ENCODE measurements around the gene PON1.

The PON1 gene

GRCh38 chr7:95298091-95298490 is 26.2 kb downstream of the PON1 start:
- no peak for TF ChIP-seq ZNF274 (IDR thresholded peaks at IDR 0.05; ENCODE audit: low read depth, low read length)
- no peak overlapping the region for H3K4me3 ChIP-seq (ENCODE audit: low read length)

GRCh38 chr7:95297041-95297440 is 27.3 kb downstream of the PON1 start:
- H3K4me3 ChIP-seq (ENCODE audit: low read length), result no peak overlapping the region
- no peak for TF ChIP-seq ZNF274 (IDR thresholded peaks at IDR 0.05; ENCODE audit: low read depth, low read length)

- TF ChIP-seq ZNF274 (IDR thresholded peaks at IDR 0.05; ENCODE audit: low read depth, low read length), result no peak
Observed at GRCh38 chr7:95296456-95296855, 27.9 kb downstream of the PON1 start.

GRCh38 chr7:95295397-95295796 is 28.9 kb downstream of the PON1 start:
- H3K4me3 ChIP-seq (ENCODE audit: low read length), result no peak overlapping the region
- no peak for TF ChIP-seq ZNF274 (IDR thresholded peaks at IDR 0.05; ENCODE audit: low read depth, low read length)

More at GRCh38 chr7:95296456-95296855, 27.9 kb downstream of the PON1 start:
- H3K4me3 ChIP-seq (ENCODE audit: low read length), result no peak overlapping the region

GRCh38 chr7:95290166-95290830 is 34.0 kb downstream of the PON1 start:
- TF ChIP-seq ZNF274 (IDR thresholded peaks at IDR 0.05; ENCODE audit: low read depth, low read length), result no peak

GRCh38 chr7:95286096-95286495 is 38.2 kb downstream of the PON1 start:
- no peak overlapping the region for H3K4me3 ChIP-seq (ENCODE audit: low read length)
- TF ChIP-seq ZNF274 (IDR thresholded peaks at IDR 0.05; ENCODE audit: low read depth, low read length), result no peak

More at GRCh38 chr7:95290166-95290830, 34.0 kb downstream of the PON1 start:
- no peak overlapping the region for H3K4me3 ChIP-seq (ENCODE audit: low read length)

GRCh38 chr7:95279417-95279816 is 44.9 kb downstream of the PON1 start:
- no peak overlapping the region for H3K4me3 ChIP-seq (ENCODE audit: low read length)
- no peak for TF ChIP-seq ZNF274 (IDR thresholded peaks at IDR 0.05; ENCODE audit: low read depth, low read length)

GRCh38 chr7:95276114-95276513 is 48.2 kb downstream of the PON1 start:
- H3K4me3 ChIP-seq (ENCODE audit: low read length), result no peak overlapping the region
- no peak for TF ChIP-seq ZNF274 (IDR thresholded peaks at IDR 0.05; ENCODE audit: low read depth, low read length)

- TF ChIP-seq ZNF274 (IDR thresholded peaks at IDR 0.05; ENCODE audit: low read depth, low read length), result no peak
- no peak overlapping the region for H3K4me3 ChIP-seq (ENCODE audit: low read length)
Observed at GRCh38 chr7:95269640-95270039, 54.7 kb downstream of the PON1 start.

- no peak for TF ChIP-seq ZNF274 (IDR thresholded peaks at IDR 0.05; ENCODE audit: low read depth, low read length)
- no peak overlapping the region for H3K4me3 ChIP-seq (ENCODE audit: low read length)
Observed at GRCh38 chr7:95267754-95268153, 56.6 kb downstream of the PON1 start.

GRCh38 chr7:95265634-95266033 is 58.7 kb downstream of the PON1 start:
- no peak overlapping the region for H3K4me3 ChIP-seq (ENCODE audit: low read length)
- no peak for TF ChIP-seq ZNF274 (IDR thresholded peaks at IDR 0.05; ENCODE audit: low read depth, low read length)

GRCh38 chr7:95264363-95264891 is 59.9 kb downstream of the PON1 start:
- TF ChIP-seq ZNF274 (IDR thresholded peaks at IDR 0.05; ENCODE audit: low read depth, low read length), result no peak

GRCh38 chr7:95263785-95264362 is 60.5 kb downstream of the PON1 start:
- TF ChIP-seq ZNF274 (IDR thresholded peaks at IDR 0.05; ENCODE audit: low read depth, low read length), result no peak
- no peak overlapping the region for H3K4me3 ChIP-seq (ENCODE audit: low read length)

More at GRCh38 chr7:95264363-95264891, 59.9 kb downstream of the PON1 start:
- no peak overlapping the region for H3K4me3 ChIP-seq (ENCODE audit: low read length)

- H3K4me3 ChIP-seq (ENCODE audit: low read length), result no peak overlapping the region
- no peak for TF ChIP-seq ZNF274 (IDR thresholded peaks at IDR 0.05; ENCODE audit: low read depth, low read length)
Observed at GRCh38 chr7:95262875-95263274, 61.5 kb downstream of the PON1 start.

- TF ChIP-seq ZNF274 (IDR thresholded peaks at IDR 0.05; ENCODE audit: low read depth, low read length), result no peak
- H3K4me3 ChIP-seq (ENCODE audit: low read length), result no peak overlapping the region
Observed at GRCh38 chr7:95261895-95262415, 62.4 kb downstream of the PON1 start.

All from GM08714 (cell line).